SK-N-SH (cell line): ENCODE data around the gene PRR36. TPM values are rescaled to one million over a fixed set of nuclear protein-coding genes. Genes with fewer than 3 reads are reported as not detected.

Experiments used
- CTCF ChIA-PET: fragments of 300-600, 350-600 bp; formaldehyde crosslinking; extraction: SDS; loops from one replicate; lab custom pipeline; 2021; lab: Yijun Ruan, JAX
- POLR2A ChIA-PET: fragments of 350-600 bp; sonication (Branson Sonifier 250); formaldehyde crosslinking; extraction: SDS; loops from one replicate; lab custom pipeline; 2020; ENCODE audit warnings: antibody characterized with exemption, inconsistent platforms; lab: Yijun Ruan, JAX
- DNase-seq: peaks from one replicate; pipeline ENCODE4 v3.0.0; 2012
- H2AFZ ChIP-seq: fragments of 200-600 bp; sonication (generic); 2 replicates; pipeline ENCODE4 v1.8.1; 2016; ENCODE audit warnings: antibody characterized with exemption, mild to moderate bottlenecking, low read depth
- H3F3A ChIP-seq: fragments of 200-600 bp; sonication (generic); replicated peaks from 2 replicates; pipeline ENCODE3; 2016; ENCODE audit warnings: antibody characterized with exemption, mild to moderate bottlenecking; ENCODE audit not compliant: insufficient read depth
- H3K27ac ChIP-seq, 2 experiments: fragments of 200-500 bp in 1 of 2; fragments of 200-600 bp in 1 of 2; sonication (Bioruptor generic) in 1 of 2; sonication (generic), shearing (Covaris generic) in 1 of 2; 2 replicates each; pipeline versions ENCODE4 v1.5.1 to v1.6.1; 2014 to 2016; ENCODE audit warnings: low read depth in 2 of 2, inconsistent platforms in 1 of 2, low read length in 1 of 2, mild to moderate bottlenecking in 1 of 2, mixed read lengths in 1 of 2
- H3K27me3 ChIP-seq: fragments of 200-600 bp; sonication (generic), shearing (Covaris generic); 2 replicates; pipeline ENCODE4 v1.6.1; 2016; ENCODE audit warnings: mixed run types; ENCODE audit not compliant: insufficient read depth
- H3K36me3 ChIP-seq, 2 experiments: fragments of 200-500 bp in 1 of 2; fragments of 200-600 bp in 1 of 2; sonication (Bioruptor generic) in 1 of 2; sonication (generic) in 1 of 2; replicated peaks in 1 of 2; 2 replicates each; pipeline versions ENCODE3 to v1.5.1; 2014 to 2016; ENCODE audit warnings: low read length in 1 of 2, mild to moderate bottlenecking in 1 of 2; ENCODE audit not compliant: insufficient read depth in 2 of 2, control insufficient read depth in 1 of 2
- H3K4me1 ChIP-seq, 2 experiments: fragments of 200-500 bp in 1 of 2; fragments of 200-600 bp in 1 of 2; sonication (Bioruptor generic) in 1 of 2; sonication (generic), shearing (Covaris generic) in 1 of 2; 2 replicates each; pipeline versions ENCODE4 v1.5.1 to v1.6.1; 2014 to 2016; ENCODE audit warnings: low read depth in 1 of 2, low read length in 1 of 2, mixed run types in 1 of 2; ENCODE audit not compliant: insufficient read depth in 2 of 2, control insufficient read depth in 1 of 2
- H3K4me2 ChIP-seq: fragments of 200-600 bp; sonication (generic), shearing (Covaris generic); 2 replicates; pipeline ENCODE4 v1.6.1; 2017; ENCODE audit warnings: mixed run types
- H3K4me3 ChIP-seq, 2 experiments: fragments of 200-500 bp in 1 of 2; fragments of 200-600 bp in 1 of 2; sonication (Bioruptor generic) in 1 of 2; sonication (generic), shearing (Covaris generic) in 1 of 2; 2 replicates each; pipeline versions ENCODE4 v1.5.1 to v1.8.1; 2014 to 2016; ENCODE audit warnings: low read depth in 2 of 2, inconsistent platforms in 1 of 2, low read length in 1 of 2, mild to moderate bottlenecking in 1 of 2, mixed read lengths in 1 of 2, moderate library complexity in 1 of 2
- H3K79me2 ChIP-seq: fragments of 200-600 bp; sonication (generic); 2 replicates; pipeline ENCODE4 v1.8.1; 2017; ENCODE audit warnings: mild to moderate bottlenecking; ENCODE audit not compliant: insufficient read depth
- H3K9ac ChIP-seq: fragments of 200-600 bp; sonication (generic); 2 replicates; pipeline ENCODE4 v1.6.1; 2017; ENCODE audit warnings: mixed run types
- H3K9me2 ChIP-seq: fragments of 200-600 bp; sonication (generic); 2 replicates; pipeline ENCODE4 v1.6.1; 2017; ENCODE audit warnings: mixed run types
- H3K9me3 ChIP-seq: fragments of 200-600 bp; sonication (generic); 2 replicates; pipeline ENCODE4 v1.6.1; 2017; ENCODE audit warnings: mixed run types, mild to moderate bottlenecking, moderate library complexity
- H4K20me1 ChIP-seq: fragments of 200-600 bp; sonication (generic); 2 replicates; pipeline ENCODE4 v1.6.1; 2017; ENCODE audit warnings: mild to moderate bottlenecking, mixed run types; ENCODE audit not compliant: insufficient read depth
- CHD2 ChIP-seq: fragments of 150-350 bp; IDR thresholded peaks from 2 replicates; pipeline ENCODE4 v1.6.1; 2018; ENCODE audit warnings: low read length; ENCODE audit not compliant: partially characterized antibody
- FOXM1 ChIP-seq: IDR thresholded peaks from 2 replicates; pipeline ENCODE4 v1.4.0; 2012; ENCODE audit warnings: low read depth, mild to moderate bottlenecking
- GABPA ChIP-seq: IDR thresholded peaks from 2 replicates; pipeline ENCODE4 v1.4.0; 2012; ENCODE audit warnings: low read depth, mild to moderate bottlenecking
- MAX ChIP-seq: IDR thresholded peaks from 2 replicates; pipeline ENCODE4 v1.4.0; 2012; ENCODE audit warnings: low read depth
- MEF2A ChIP-seq: IDR thresholded peaks from 2 replicates; pipeline ENCODE4 v1.4.0; 2012; ENCODE audit warnings: low read depth, borderline replicate concordance
- RAD21 ChIP-seq: IDR thresholded peaks from 2 replicates; pipeline ENCODE4 v1.6.1; 2012; ENCODE audit warnings: mild to moderate bottlenecking, low read length
- RCOR1 ChIP-seq: fragments of 150-350 bp; IDR thresholded peaks from 2 replicates; pipeline ENCODE4 v1.6.1; 2017; ENCODE audit warnings: antibody characterized with exemption, low read length
- REST ChIP-seq: IDR thresholded peaks from 2 replicates; pipeline ENCODE4 v1.6.1; 2012; ENCODE audit warnings: mild to moderate bottlenecking, low read depth, low read length, moderate library complexity
- RFX5 ChIP-seq: IDR thresholded peaks from 2 replicates; pipeline ENCODE4 v1.6.1; 2012; ENCODE audit warnings: mild to moderate bottlenecking, improper control_type of control experiment, low read length
- RXRA ChIP-seq: IDR thresholded peaks from 2 replicates; pipeline ENCODE4 v1.4.0; 2012; ENCODE audit warnings: low read depth, mild to moderate bottlenecking, borderline replicate concordance
- TAF1 ChIP-seq: IDR thresholded peaks from 2 replicates; pipeline ENCODE4 v1.6.1; 2012; ENCODE audit warnings: low read depth, mild to moderate bottlenecking, low read length, moderate library complexity, borderline replicate concordance
- TCF12 ChIP-seq: IDR thresholded peaks from 2 replicates; pipeline ENCODE4 v1.4.0; 2012
- TEAD4 ChIP-seq: IDR thresholded peaks from 2 replicates; pipeline ENCODE4 v1.4.0; 2012; ENCODE audit warnings: mild to moderate bottlenecking, borderline replicate concordance; ENCODE audit not compliant: insufficient read depth
- YY1 ChIP-seq: IDR thresholded peaks from 2 replicates; pipeline ENCODE4 v1.4.0; 2012; ENCODE audit warnings: low read depth, mild to moderate bottlenecking
- WGBS: methylation state at CpG from one replicate; pipeline ENCODE4 v1.1.6; 2017; ENCODE audit warnings: low lambda C conversion rate; 5-methylcytosine and 5-hydroxymethylcytosine counted together
- polyA plus RNA-seq, 3 experiments: library from polyadenylated mRNA; depleted of rRNA; stranded (reverse); fragments of >200 nt; gene quantifications; 2 replicates each; pipeline ENCODE4 v1.2.3, GENCODE V29; 2012
- TF ChIP-seq, protein P1 (sequence below): fragments of 150-350 bp; IDR thresholded peaks from 2 replicates; pipeline ENCODE4 v1.6.1; 2017; ENCODE audit warnings: antibody characterized with exemption, low read length, low read depth, borderline replicate concordance

Gene PRR36
- polyA plus RNA-seq, 1 of the 3 experiments (the other 2 are of a cell fraction), result 0.18 TPM

DNA sequence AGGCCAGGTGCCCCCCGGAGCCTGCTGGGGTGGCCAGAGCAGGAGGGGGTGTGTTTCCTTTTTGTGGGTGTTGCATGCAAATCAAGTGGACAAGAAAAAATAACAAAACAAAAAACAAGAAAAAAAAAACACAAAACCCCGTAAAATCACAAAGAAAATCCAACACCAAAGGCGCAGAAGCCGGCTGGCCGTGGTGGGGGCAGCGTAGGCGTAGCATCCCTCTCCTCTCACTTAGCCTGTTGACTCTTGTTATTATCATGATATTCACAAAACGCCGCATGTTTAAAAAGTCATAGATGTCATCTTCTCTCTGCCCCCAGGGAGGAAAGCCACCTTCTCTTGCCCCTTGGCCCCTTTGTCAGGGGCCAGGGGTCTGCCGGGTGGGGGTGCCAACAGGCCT lies 39.5 kb upstream of the PRR36 start:
- no peaks in the 10 kb centered on the region; the same call in 1 of the 2 replicates for H4K20me1 ChIP-seq
- POLR2A ChIA-PET, result no interaction called here
- CTCF ChIA-PET, result no interaction called here
- 91% methylated on average over 10 of the region's 10 CpGs for WGBS
- H3K27ac ChIP-seq, result no peak overlapping the region
- H3F3A ChIP-seq, result peaks cover 6% of the 10 kb centered on the region
- no peaks in the 10 kb centered on the region for H3K9me3 ChIP-seq
- no peaks in the 10 kb centered on the region for H3K79me2 ChIP-seq
- no peak overlapping the region for H3K9ac ChIP-seq
- no peaks in the 10 kb centered on the region for H3K9me2 ChIP-seq
- no peak for DNase-seq
- H3K4me2 ChIP-seq, result no peak overlapping the region
- TF ChIP-seq MAX (no peak), TAF1 (no peak), FOXM1 (no peak), YY1 (no peak), CHD2 (no peak), RCOR1 (no peak), GABPA (no peak), RAD21 (no peak), MEF2A (no peak)
- TF ChIP-seq, protein P1, sequence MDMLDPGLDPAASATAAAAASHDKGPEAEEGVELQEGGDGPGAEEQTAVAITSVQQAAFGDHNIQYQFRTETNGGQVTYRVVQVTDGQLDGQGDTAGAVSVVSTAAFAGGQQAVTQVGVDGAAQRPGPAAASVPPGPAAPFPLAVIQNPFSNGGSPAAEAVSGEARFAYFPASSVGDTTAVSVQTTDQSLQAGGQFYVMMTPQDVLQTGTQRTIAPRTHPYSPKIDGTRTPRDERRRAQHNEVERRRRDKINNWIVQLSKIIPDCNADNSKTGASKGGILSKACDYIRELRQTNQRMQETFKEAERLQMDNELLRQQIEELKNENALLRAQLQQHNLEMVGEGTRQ, result no peak
- TF ChIP-seq, all 33 proteins: peak for 0
- peaks cover 0 to 35% of the 10 kb centered on the region in 2 experiments for H3K36me3 ChIP-seq
- peaks cover 7% of the 10 kb centered on the region; the same call in 1 of the 2 replicates for H3K27me3 ChIP-seq
- H2AFZ ChIP-seq, result no peak overlapping the region
- no peak overlapping the region for H3K4me3 ChIP-seq
- peaks cover 0 to 9% of the 10 kb centered on the region in 2 experiments; a peak in 2 of 4 replicates for H3K4me1 ChIP-seq

DNA sequence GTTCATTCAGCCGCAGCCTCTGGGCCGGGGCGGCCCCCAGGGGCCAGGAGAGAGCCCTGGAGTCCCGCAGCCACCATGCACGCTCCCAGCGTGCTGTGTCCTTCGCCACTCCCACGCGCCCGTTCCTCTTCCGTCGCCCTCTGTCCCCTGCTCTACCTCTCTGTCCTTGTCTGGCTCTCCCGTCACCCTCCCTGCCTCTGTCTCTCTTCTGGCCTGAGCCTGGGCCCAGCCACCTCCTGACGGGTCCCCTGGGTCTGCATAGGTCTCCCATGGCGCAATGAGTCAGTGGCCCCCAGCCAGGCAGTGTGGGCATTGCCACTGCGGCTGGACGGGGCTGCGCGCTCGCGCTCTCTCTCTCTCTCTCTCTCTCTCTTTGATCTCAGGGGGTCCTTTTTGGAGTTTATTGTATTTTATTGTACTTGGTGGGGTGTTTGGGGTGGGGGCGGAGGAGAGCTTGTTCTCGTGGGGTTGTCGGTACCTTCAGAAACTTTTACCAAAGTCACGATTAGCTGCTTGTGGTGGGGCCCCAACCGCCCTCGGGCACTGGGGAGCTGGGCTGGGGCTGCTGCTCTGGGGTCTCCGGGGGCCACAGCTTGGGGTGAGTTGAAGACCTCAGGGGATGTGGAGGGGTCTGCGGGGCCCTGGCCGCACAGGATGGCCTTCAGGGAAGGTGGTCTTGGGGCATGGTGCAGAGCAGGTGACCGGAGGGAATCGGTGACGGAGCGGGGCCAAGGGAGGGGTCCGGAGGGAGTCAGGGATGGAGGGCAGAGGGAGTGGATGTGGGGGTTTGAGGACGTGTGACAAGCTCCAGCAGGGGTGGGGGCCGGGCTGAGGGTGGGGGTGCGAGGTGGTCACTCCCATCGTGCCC lies 38.7 kb upstream of the PRR36 start:
- Histone ChIP-seq H2AFZ (no peak overlapping the region), H4K20me1 (peaks cover 5% of the 10 kb centered on the region), H3K9me3 (no peaks in the 10 kb centered on the region), H3K9ac (no peak overlapping the region), H3K9me2 (no peaks in the 10 kb centered on the region), H3K4me2 (no peak overlapping the region), H3K4me1 (peaks cover 0 to 9% of the 10 kb centered on the region in 2 experiments; a peak in 2 of 4 replicates), H3K4me3 (no peak overlapping the region), H3K79me2 (peaks cover 6% of the 10 kb centered on the region; the same call in 1 of the 2 replicates), H3K27me3 (peaks cover 7% of the 10 kb centered on the region; the same call in 1 of the 2 replicates), H3K36me3 (peaks cover 0 to 35% of the 10 kb centered on the region in 2 experiments), H3F3A (peaks cover 6% of the 10 kb centered on the region), H3K27ac (no peak overlapping the region)
- DNase-seq, result no peak
- WGBS, result 96% methylated on average over 33 of the region's 39 CpGs
- ChIA-PET CTCF (interaction anchor here (1.5 kb wide), 1 partner anchor 9 kb away, joined by 5 read pairs; the partner anchor contains the start of gene MAP2K7), POLR2A (no interaction called here)
- TF ChIP-seq TEAD4 (no peak), TCF12 (no peak), REST (no peak), RXRA (no peak), RFX5 (no peak)
